DOHH2 (cell line): ENCODE results near the gene ESYT1.

ENCODE experiments used
- EZH2phosphoT487 ChIP-seq: fragments of 200-600 bp; sonication (generic); IDR thresholded peaks from 2 replicates; pipeline ENCODE4 v1.6.1; 2017; ENCODE audit warnings: borderline replicate concordance, mild to moderate bottlenecking, antibody characterized with exemption, low read length, moderate library complexity, mixed read lengths
- TF ChIP-seq, protein P1 (sequence below): fragments of 200-600 bp; sonication (generic); IDR thresholded peaks from one replicate; pipeline ENCODE4 v1.5.1; 2014; ENCODE audit warnings: antibody characterized with exemption, mild to moderate bottlenecking, low read depth, low read length; ENCODE audit not compliant: poor library complexity, severe bottlenecking

DNA sequence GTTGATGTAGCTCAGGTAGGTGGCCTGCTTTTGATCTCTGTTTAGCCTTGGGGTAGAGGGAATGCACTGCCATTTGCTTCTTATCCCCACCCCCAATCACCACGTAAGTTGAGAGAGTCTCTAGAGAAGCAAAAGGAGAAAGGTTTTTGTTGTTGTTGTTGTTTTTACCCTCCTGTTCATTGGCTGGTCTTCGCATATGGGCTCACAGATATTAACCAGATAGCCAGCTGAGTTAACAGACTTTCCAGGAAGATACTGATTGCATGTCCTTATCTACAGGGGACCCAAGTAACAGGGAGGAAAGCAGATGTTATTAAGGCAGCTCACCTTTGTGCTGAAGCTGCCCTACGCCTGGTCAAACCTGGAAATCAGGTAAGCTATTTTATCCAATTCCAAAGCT lies 20.8 kb upstream of the ESYT1 start:
- no peak for TF ChIP-seq EZH2phosphoT487
- TF ChIP-seq, protein P1, sequence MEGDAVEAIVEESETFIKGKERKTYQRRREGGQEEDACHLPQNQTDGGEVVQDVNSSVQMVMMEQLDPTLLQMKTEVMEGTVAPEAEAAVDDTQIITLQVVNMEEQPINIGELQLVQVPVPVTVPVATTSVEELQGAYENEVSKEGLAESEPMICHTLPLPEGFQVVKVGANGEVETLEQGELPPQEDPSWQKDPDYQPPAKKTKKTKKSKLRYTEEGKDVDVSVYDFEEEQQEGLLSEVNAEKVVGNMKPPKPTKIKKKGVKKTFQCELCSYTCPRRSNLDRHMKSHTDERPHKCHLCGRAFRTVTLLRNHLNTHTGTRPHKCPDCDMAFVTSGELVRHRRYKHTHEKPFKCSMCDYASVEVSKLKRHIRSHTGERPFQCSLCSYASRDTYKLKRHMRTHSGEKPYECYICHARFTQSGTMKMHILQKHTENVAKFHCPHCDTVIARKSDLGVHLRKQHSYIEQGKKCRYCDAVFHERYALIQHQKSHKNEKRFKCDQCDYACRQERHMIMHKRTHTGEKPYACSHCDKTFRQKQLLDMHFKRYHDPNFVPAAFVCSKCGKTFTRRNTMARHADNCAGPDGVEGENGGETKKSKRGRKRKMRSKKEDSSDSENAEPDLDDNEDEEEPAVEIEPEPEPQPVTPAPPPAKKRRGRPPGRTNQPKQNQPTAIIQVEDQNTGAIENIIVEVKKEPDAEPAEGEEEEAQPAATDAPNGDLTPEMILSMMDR = no peak
